ENCODE data around the gene RNU11.

GRCh38 chr1:28656335-28656734 lies 7.9 kb downstream of the RNU11 start:
- no peak for TF ChIP-seq POLR2A (IDR thresholded peaks at IDR 0.05)
- TF ChIP-seq, protein P1, sequence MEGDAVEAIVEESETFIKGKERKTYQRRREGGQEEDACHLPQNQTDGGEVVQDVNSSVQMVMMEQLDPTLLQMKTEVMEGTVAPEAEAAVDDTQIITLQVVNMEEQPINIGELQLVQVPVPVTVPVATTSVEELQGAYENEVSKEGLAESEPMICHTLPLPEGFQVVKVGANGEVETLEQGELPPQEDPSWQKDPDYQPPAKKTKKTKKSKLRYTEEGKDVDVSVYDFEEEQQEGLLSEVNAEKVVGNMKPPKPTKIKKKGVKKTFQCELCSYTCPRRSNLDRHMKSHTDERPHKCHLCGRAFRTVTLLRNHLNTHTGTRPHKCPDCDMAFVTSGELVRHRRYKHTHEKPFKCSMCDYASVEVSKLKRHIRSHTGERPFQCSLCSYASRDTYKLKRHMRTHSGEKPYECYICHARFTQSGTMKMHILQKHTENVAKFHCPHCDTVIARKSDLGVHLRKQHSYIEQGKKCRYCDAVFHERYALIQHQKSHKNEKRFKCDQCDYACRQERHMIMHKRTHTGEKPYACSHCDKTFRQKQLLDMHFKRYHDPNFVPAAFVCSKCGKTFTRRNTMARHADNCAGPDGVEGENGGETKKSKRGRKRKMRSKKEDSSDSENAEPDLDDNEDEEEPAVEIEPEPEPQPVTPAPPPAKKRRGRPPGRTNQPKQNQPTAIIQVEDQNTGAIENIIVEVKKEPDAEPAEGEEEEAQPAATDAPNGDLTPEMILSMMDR (IDR thresholded peaks at IDR 0.05) = no peak

Measured in prostate gland (tissue), 2 donors.